T-cell (primary cell): ENCODE results near the gene KRT28. TPM values are rescaled to one million over a fixed set of nuclear protein-coding genes. Genes with fewer than 3 reads are reported as not detected.

ENCODE experiments used
- ATAC-seq, 4 experiments: fragments of 200-7000 bp in 3 of 4; fragments of 150-1000 bp in 1 of 4; cut with Tn5 transposase; replicated peaks in 1 of 4; 1 replicate in 3 of 4; 2 replicates in 1 of 4; pipeline ENCODE4 v1.10.0; 2021; ENCODE audit warnings: moderate library complexity in 3 of 4, mild to moderate bottlenecking in 2 of 4, moderate number of reproducible peaks in 1 of 4
- CTCF ChIA-PET, 2 donors: fragments of 300-600 bp; sonication (Branson Sonifier 250); formaldehyde crosslinking; loops; one replicate each; lab custom pipeline; 2022; ENCODE audit warnings: antibody characterized with exemption in 2 of 2; lab: Charles Lee
- POLR2A ChIA-PET, 2 donors: fragments of 300-600 bp; sonication (Branson Sonifier 250); formaldehyde crosslinking; loops; one replicate each; lab custom pipeline; 2022; ENCODE audit warnings: antibody characterized with exemption in 2 of 2; lab: Charles Lee
- DNase-seq, 35 experiments: peaks; one replicate each; pipeline versions ENCODE4 v3.0.0 to v3.0.0-alpha.2; 2013 to 2023
- H3K27ac ChIP-seq: one replicate; pipeline ENCODE4 v1.5.1; 2013; ENCODE audit warnings: low read length
- H3K27me3 ChIP-seq, 2 experiments: replicated peaks in 1 of 2; 1 replicate in 1 of 2; 2 replicates in 1 of 2; pipeline versions ENCODE4 v1.6.1 to v1.7.0; 2013; ENCODE audit warnings: low read length in 1 of 2, mixed read lengths in 1 of 2; ENCODE audit not compliant: control insufficient read depth in 2 of 2, insufficient read depth in 2 of 2; ENCODE audit errors: extremely low read depth in 1 of 2
- H3K36me3 ChIP-seq, 2 donors: 1 replicate in 1 of 2; 2 replicates in 1 of 2; pipeline versions ENCODE4 v1.6.1 to v1.7.0; 2013; ENCODE audit warnings: low read length in 1 of 2; ENCODE audit not compliant: control insufficient read depth in 2 of 2, insufficient read depth in 1 of 2; ENCODE audit errors: extremely low read depth in 1 of 2
- H3K4me1 ChIP-seq, 2 experiments: 1 replicate in 1 of 2; 2 replicates in 1 of 2; pipeline versions ENCODE4 v1.6.1 to v1.7.0; 2013; ENCODE audit warnings: low read length in 2 of 2, mixed read lengths in 1 of 2; ENCODE audit not compliant: insufficient read depth in 2 of 2, control insufficient read depth in 1 of 2; ENCODE audit errors: extremely low read depth in 1 of 2
- H3K4me3 ChIP-seq, 2 donors: 1 replicate in 1 of 2; 2 replicates in 1 of 2; pipeline versions ENCODE4 v1.5.1 to v1.7.0; 2013; ENCODE audit warnings: mild to moderate bottlenecking in 2 of 2, low read length in 1 of 2, moderate library complexity in 1 of 2; ENCODE audit not compliant: control insufficient read depth in 1 of 2; ENCODE audit errors: extremely low read depth in 1 of 2
- H3K9me3 ChIP-seq: 2 replicates; pipeline ENCODE4 v1.7.0; 2013
- H3K27ac Mint-ChIP-seq, 2 donors: one replicate each; pipeline ENCODE4 v1.8.0; 2020 to 2021; ENCODE audit warnings: mild to moderate bottlenecking in 2 of 2, mixed read lengths in 2 of 2
- H3K27me3 Mint-ChIP-seq, 2 donors: one replicate each; pipeline ENCODE4 v1.8.0; 2021 to 2022; ENCODE audit warnings: mixed read lengths in 2 of 2
- H3K36me3 Mint-ChIP-seq: one replicate; pipeline ENCODE4 v1.8.0; 2021; ENCODE audit warnings: mixed read lengths
- H3K4me1 Mint-ChIP-seq, 3 donors: one replicate each; pipeline ENCODE4 v1.8.0; 2020 to 2022; ENCODE audit warnings: mixed read lengths in 3 of 3, mild to moderate bottlenecking in 1 of 3
- H3K4me3 Mint-ChIP-seq, 3 donors: one replicate each; pipeline ENCODE4 v1.8.0; 2020 to 2022; ENCODE audit warnings: mild to moderate bottlenecking in 3 of 3, mixed read lengths in 3 of 3, moderate library complexity in 3 of 3
- H3K9me3 Mint-ChIP-seq, 3 donors: one replicate each; pipeline ENCODE4 v1.8.0; 2020 to 2022; ENCODE audit warnings: mixed read lengths in 3 of 3
- WGBS: methylation state at CpG from one replicate; pipeline ENCODE4 v1.1.5; 2013; ENCODE audit warnings: missing lambda C conversion rate; ENCODE audit not compliant: insufficient coverage; 5-methylcytosine and 5-hydroxymethylcytosine counted together
- total RNA-seq, 35 experiments: library from RNA in 6 of 35; stranded (reverse) in 6 of 35; fragments of 120-200 nt in 1 of 35; gene quantifications; one replicate each; pipeline versions ENCODE4 v1.2.1 to v1.2.4 and lab custom pipeline; 2013 to 2026

The KRT28 gene
- total RNA-seq, 5 donors from 2014 or later (not counting 1 experiment from before 2014, with no cell fraction given) = not detected

- H3K9me3 ChIP-seq = no peaks in the 10 kb centered on the region
- H3K27me3 Mint-ChIP-seq = peaks cover 19 to 22% of the 10 kb centered on the region in 2 donors
- 63% methylated on average over 1 of the region's 3 CpGs for WGBS
- no peaks in the 10 kb centered on the region for H3K4me1 ChIP-seq
- H3K27ac ChIP-seq = no peak overlapping the region
- no peak overlapping the region for H3K27ac Mint-ChIP-seq
- ChIA-PET CTCF (no interaction called here), POLR2A (no interaction called here)
- H3K4me1 Mint-ChIP-seq = no peaks in the 10 kb centered on the region
- peaks cover 0 to 6% of the 10 kb centered on the region in 2 donors for H3K36me3 ChIP-seq
- H3K27me3 ChIP-seq = peaks cover 2 to 4% of the 10 kb centered on the region in 2 experiments
- DNase-seq (no peak), ATAC-seq (no peak)
- H3K9me3 Mint-ChIP-seq = no peaks in the 10 kb centered on the region
- H3K4me3 ChIP-seq = no peak overlapping the region
- no peak overlapping the region for H3K4me3 Mint-ChIP-seq
- H3K36me3 Mint-ChIP-seq = peaks cover 8% of the 10 kb centered on the region
Observed at GRCh38 chr17:40839194-40839593, 39.4 kb upstream of the KRT28 start.

GRCh38 chr17:40836020-40836419 lies 36.3 kb upstream of the KRT28 start:
- Mint-ChIP-seq H3K4me3 (no peak overlapping the region), H3K9me3 (no peaks in the 10 kb centered on the region), H3K27me3 (peaks cover 3 to 8% of the 10 kb centered on the region in 2 donors), H3K36me3 (peaks cover 11% of the 10 kb centered on the region), H3K27ac (no peak overlapping the region), H3K4me1 (no peaks in the 10 kb centered on the region)
- ChIA-PET POLR2A (no interaction called here), CTCF (no interaction called here)
- DNase-seq = no peak
- Histone ChIP-seq H3K27ac (no peak overlapping the region), H3K27me3 (no peaks in the 10 kb centered on the region), H3K4me1 (no peaks in the 10 kb centered on the region), H3K4me3 (no peak overlapping the region), H3K36me3 (peaks cover 0 to 6% of the 10 kb centered on the region in 2 donors), H3K9me3 (no peaks in the 10 kb centered on the region)
- no peak for ATAC-seq
- no CpG with 5 or more reads among the region's 4 CpGs for WGBS

- H3K4me3 ChIP-seq = no peak overlapping the region
- no peaks in the 10 kb centered on the region for H3K9me3 ChIP-seq
- no peak overlapping the region for H3K27ac Mint-ChIP-seq
- no peaks in the 10 kb centered on the region for H3K4me1 ChIP-seq
- H3K4me1 Mint-ChIP-seq = no peaks in the 10 kb centered on the region
- CTCF ChIA-PET = interaction anchor here in 1 of 2 donors (1.0 kb wide), 1 partner anchor 832 kb away, joined by 4 read pairs; no protein-coding TSS in a partner anchor
- H3K4me3 Mint-ChIP-seq = no peak overlapping the region
- H3K27me3 ChIP-seq = no peaks in the 10 kb centered on the region
- H3K9me3 Mint-ChIP-seq = peaks cover 0 to 5% (median 0%) of the 10 kb centered on the region in 3 donors
- H3K36me3 Mint-ChIP-seq = peaks cover 20% of the 10 kb centered on the region
- no peak for DNase-seq
- no peak for ATAC-seq
- POLR2A ChIA-PET = no interaction called here
- H3K27me3 Mint-ChIP-seq = no peaks in the 10 kb centered on the region
- H3K36me3 ChIP-seq = peaks cover 0 to 6% of the 10 kb centered on the region in 2 donors
- H3K27ac ChIP-seq = no peak overlapping the region
Observed at GRCh38 chr17:40833882-40834281, 34.1 kb upstream of the KRT28 start.

- no peak overlapping the region for H3K27ac Mint-ChIP-seq
Observed at GRCh38 chr17:40832840-40833239, 33.1 kb upstream of the KRT28 start.

GRCh38 chr17:40830085-40830776 lies 30.5 kb upstream of the KRT28 start:
- Histone ChIP-seq H3K4me1 (no peaks in the 10 kb centered on the region), H3K4me3 (no peak overlapping the region), H3K27me3 (no peaks in the 10 kb centered on the region), H3K9me3 (no peaks in the 10 kb centered on the region), H3K36me3 (peaks cover 0 to 6% of the 10 kb centered on the region in 2 donors), H3K27ac (no peak overlapping the region)
- WGBS = 100% methylated on average over 1 of the region's 2 CpGs
- POLR2A ChIA-PET = no interaction called here
- Mint-ChIP-seq H3K27ac (no peak overlapping the region), H3K9me3 (peaks cover 0 to 5% (median 0%) of the 10 kb centered on the region in 3 donors), H3K4me1 (peaks cover 4 to 10% (median 6%) of the 10 kb centered on the region in 3 donors), H3K27me3 (peaks cover 0 to 4% of the 10 kb centered on the region in 2 donors), H3K36me3 (peaks cover 33% of the 10 kb centered on the region), H3K4me3 (no peak overlapping the region)
- ATAC-seq = no peak
- no peak for DNase-seq
- CTCF ChIA-PET = no interaction called here

More at GRCh38 chr17:40832840-40833239, 33.1 kb upstream of the KRT28 start:
- H3K27me3 Mint-ChIP-seq = no peaks in the 10 kb centered on the region
- peaks cover 22% of the 10 kb centered on the region for H3K36me3 Mint-ChIP-seq
- CTCF ChIA-PET = interaction anchor here in 1 of 2 donors (1.0 kb wide), 1 partner anchor 833 kb away, joined by 4 read pairs; no protein-coding TSS in a partner anchor
- Histone ChIP-seq H3K4me1 (no peaks in the 10 kb centered on the region), H3K27ac (no peak overlapping the region), H3K36me3 (peaks cover 0 to 6% of the 10 kb centered on the region in 2 donors), H3K9me3 (no peaks in the 10 kb centered on the region), H3K4me3 (no peak overlapping the region), H3K27me3 (no peaks in the 10 kb centered on the region)
- POLR2A ChIA-PET = no interaction called here
- no peak overlapping the region for H3K4me3 Mint-ChIP-seq
- WGBS = no CpG with 5 or more reads among the region's 3 CpGs
- H3K9me3 Mint-ChIP-seq = peaks cover 0 to 5% (median 0%) of the 10 kb centered on the region in 3 donors
- no peak for DNase-seq
- ATAC-seq = no peak
- H3K4me1 Mint-ChIP-seq = peaks cover 1 to 3% (median 3%) of the 10 kb centered on the region in 3 donors

- H3K9me3 Mint-ChIP-seq = peaks cover 0 to 5% (median 0%) of the 10 kb centered on the region in 3 donors
- Histone ChIP-seq H3K9me3 (no peaks in the 10 kb centered on the region), H3K36me3 (no peaks in the 10 kb centered on the region), H3K27me3 (no peaks in the 10 kb centered on the region), H3K27ac (no peak overlapping the region), H3K4me1 (no peaks in the 10 kb centered on the region), H3K4me3 (no peak overlapping the region)
- no peak for ATAC-seq
- H3K27ac Mint-ChIP-seq = no peak overlapping the region
- no peak overlapping the region for H3K4me3 Mint-ChIP-seq
- peaks cover 6 to 11% of the 10 kb centered on the region in 2 donors for H3K27me3 Mint-ChIP-seq
- POLR2A ChIA-PET = no interaction called here
- no peak for DNase-seq
- no CpG with 5 or more reads among the region's 4 CpGs for WGBS
- peaks cover 29% of the 10 kb centered on the region for H3K36me3 Mint-ChIP-seq
- CTCF ChIA-PET = interaction anchor here in 1 of 2 donors (0.6 kb wide), 1 partner anchor 820 kb away, joined by 6 read pairs; no protein-coding TSS in a partner anchor
- H3K4me1 Mint-ChIP-seq = peaks cover 4 to 10% (median 6%) of the 10 kb centered on the region in 3 donors
Observed at GRCh38 chr17:40828454-40829044, 28.8 kb upstream of the KRT28 start.
